Lower lobe of right lung (tissue), 2 donors: Measurements from ENCODE around the gene ASCC3. TPM values are rescaled to one million over a fixed set of nuclear protein-coding genes. Genes with fewer than 3 reads are reported as not detected.

Experiments used
- ATAC-seq, 2 donors: fragments of 200-7000 bp; cut with Tn5 transposase; one replicate each; pipeline ENCODE4 v1.9.1; 2020 to 2022; ENCODE audit warnings: mild to moderate bottlenecking in 2 of 2, moderate library complexity in 2 of 2
- DNase-seq: peaks from one replicate; pipeline ENCODE4 v3.0.0-alpha.2; 2020
- H3K27ac ChIP-seq: fragments of 200-600 bp; one replicate; pipeline ENCODE4 v1.8.0; 2022
- H3K27me3 ChIP-seq: fragments of 200-600 bp; one replicate; pipeline ENCODE4 v1.8.0; 2022; ENCODE audit warnings: low read depth
- H3K36me3 ChIP-seq: fragments of 200-600 bp; one replicate; pipeline ENCODE4 v1.8.0; 2022; ENCODE audit warnings: mild to moderate bottlenecking
- H3K4me1 ChIP-seq: fragments of 200-600 bp; one replicate; pipeline ENCODE4 v1.8.0; 2022
- H3K4me3 ChIP-seq: fragments of 200-600 bp; one replicate; pipeline ENCODE4 v1.8.0; 2022; ENCODE audit warnings: mild to moderate bottlenecking
- H3K9me3 ChIP-seq: fragments of 200-600 bp; one replicate; pipeline ENCODE4 v1.8.0; 2022
- intact Hi-C: fragments of 100-400 bp; cut with DNase I; formaldehyde crosslinking; loops from one replicate; pipeline ENCODE4 v1.11.0; 2022
- total RNA-seq: library from RNA; stranded (reverse); fragmentation: NEBNext Ultra II Directional; extraction: Animal tissue kit (Norgen Biotek cat#: 25700); gene quantifications from one replicate; pipeline ENCODE4 v1.2.1, GENCODE V29; 2021
- TF ChIP-seq, protein P1 (sequence below): fragments of 200-600 bp; IDR thresholded peaks from one replicate; pipeline ENCODE4 v1.8.0; 2022; ENCODE audit warnings: antibody characterized with exemption, mild to moderate bottlenecking
- donor health status: DM: no; HTN: yes; CAD: no; lungs with severe emphysema.

ASCC3 gene
- total RNA-seq, 1 donor from 2014 or later: 34.8 TPM

DNA sequence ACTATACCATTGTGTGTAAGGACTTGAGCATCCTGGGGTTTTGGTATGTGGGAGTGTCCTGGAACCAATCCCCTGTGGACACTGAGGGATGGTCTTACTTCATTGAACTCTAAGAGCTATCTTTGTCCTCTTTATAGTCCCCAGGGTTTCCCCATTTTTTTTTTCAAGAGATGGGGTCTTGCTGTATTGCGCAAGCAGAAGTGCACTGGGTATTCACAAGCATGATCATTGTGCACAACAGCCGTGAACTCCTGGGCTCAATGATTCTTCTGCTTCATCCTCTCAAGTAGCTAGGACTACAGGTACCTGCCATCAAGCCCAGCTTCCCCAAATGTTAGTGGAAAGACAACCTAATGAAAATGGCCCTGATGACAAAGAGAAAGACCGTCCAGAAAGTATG, 2.2 kb upstream of the ASCC3 start:
- no peaks in the 10 kb centered on the region for H3K27me3 ChIP-seq
- no peaks in the 10 kb centered on the region for H3K36me3 ChIP-seq
- no peak for DNase-seq
- H3K4me3 ChIP-seq: no peak overlapping the region
- no peaks in the 10 kb centered on the region for H3K9me3 ChIP-seq
- no peak for ATAC-seq
- peaks cover 25% of the 10 kb centered on the region for H3K4me1 ChIP-seq
- TF ChIP-seq, protein P1, sequence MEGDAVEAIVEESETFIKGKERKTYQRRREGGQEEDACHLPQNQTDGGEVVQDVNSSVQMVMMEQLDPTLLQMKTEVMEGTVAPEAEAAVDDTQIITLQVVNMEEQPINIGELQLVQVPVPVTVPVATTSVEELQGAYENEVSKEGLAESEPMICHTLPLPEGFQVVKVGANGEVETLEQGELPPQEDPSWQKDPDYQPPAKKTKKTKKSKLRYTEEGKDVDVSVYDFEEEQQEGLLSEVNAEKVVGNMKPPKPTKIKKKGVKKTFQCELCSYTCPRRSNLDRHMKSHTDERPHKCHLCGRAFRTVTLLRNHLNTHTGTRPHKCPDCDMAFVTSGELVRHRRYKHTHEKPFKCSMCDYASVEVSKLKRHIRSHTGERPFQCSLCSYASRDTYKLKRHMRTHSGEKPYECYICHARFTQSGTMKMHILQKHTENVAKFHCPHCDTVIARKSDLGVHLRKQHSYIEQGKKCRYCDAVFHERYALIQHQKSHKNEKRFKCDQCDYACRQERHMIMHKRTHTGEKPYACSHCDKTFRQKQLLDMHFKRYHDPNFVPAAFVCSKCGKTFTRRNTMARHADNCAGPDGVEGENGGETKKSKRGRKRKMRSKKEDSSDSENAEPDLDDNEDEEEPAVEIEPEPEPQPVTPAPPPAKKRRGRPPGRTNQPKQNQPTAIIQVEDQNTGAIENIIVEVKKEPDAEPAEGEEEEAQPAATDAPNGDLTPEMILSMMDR: no peak
- intact Hi-C loops: no loop called here
- H3K27ac ChIP-seq: no peak overlapping the region

DNA sequence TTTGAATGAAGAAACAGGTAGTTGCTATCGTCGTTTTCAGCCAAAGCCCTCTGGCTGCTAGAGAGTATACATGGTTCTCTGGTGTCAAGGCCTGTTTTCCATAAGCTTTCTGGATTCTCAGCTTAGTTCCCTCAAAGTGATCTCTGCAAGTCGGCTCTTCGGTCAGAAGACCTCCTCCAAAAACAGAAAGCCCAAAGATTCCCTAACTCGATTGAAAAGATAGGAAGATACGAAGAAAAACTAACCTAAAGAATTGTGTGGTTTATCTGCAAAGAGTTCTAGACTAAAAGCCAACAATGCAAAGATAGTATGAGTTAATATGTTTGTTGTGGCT, 545 bp upstream of the ASCC3 start:
- Histone ChIP-seq H3K4me3 (peak overlapping the region; percentile 84), H3K4me1 (peaks cover 34% of the 10 kb centered on the region), H3K27ac (peak overlapping the region; percentile 90), H3K27me3 (no peaks in the 10 kb centered on the region), H3K9me3 (no peaks in the 10 kb centered on the region), H3K36me3 (no peaks in the 10 kb centered on the region)
- intact Hi-C loops: no loop called here
- no peak for DNase-seq
- no peak for ATAC-seq
- TF ChIP-seq, protein P1: no peak

DNA sequence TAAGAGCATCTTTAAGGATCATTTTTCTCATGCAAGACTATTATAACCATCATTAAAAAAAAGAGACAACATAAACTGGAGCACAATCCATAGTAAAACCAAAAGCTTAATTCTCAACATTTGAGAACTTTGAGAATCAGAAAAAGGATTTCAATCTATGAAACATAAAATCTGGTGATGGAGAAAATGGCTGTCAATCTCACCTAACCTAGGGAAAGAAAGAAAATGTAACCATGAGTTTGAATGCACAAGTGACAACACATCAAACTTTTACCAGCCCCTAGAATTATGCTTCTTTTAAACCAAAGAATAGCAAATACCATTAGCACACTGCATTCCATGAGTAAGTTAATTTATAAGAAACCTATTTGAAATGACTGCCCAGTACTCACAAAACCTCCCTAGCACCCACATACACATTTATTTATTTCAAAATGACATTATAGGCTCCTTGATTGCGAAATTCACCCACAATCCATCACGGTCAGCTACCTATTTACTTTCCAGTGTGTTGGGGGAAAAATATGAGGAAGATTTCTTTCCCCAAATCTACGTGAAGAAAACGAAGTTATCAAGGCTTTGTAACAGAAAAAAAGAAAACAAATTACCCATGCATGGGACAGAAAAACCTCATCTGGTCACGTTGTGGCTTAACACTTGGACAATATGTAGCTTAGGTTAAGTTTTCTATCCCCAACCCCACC, 828 bp downstream of the ASCC3 start:
- peak overlapping the region; percentile 90 for H3K27ac ChIP-seq
- peak in 1 of 2 donors; percentile 23 for ATAC-seq
- H3K4me1 ChIP-seq: peaks cover 34% of the 10 kb centered on the region
- intact Hi-C loops: no loop called here
- H3K4me3 ChIP-seq: peak overlapping the region; percentile 84
- TF ChIP-seq, protein P1: no peak
- DNase-seq: no peak
- H3K27me3 ChIP-seq: no peaks in the 10 kb centered on the region
- no peaks in the 10 kb centered on the region for H3K9me3 ChIP-seq
- no peaks in the 10 kb centered on the region for H3K36me3 ChIP-seq

DNA sequence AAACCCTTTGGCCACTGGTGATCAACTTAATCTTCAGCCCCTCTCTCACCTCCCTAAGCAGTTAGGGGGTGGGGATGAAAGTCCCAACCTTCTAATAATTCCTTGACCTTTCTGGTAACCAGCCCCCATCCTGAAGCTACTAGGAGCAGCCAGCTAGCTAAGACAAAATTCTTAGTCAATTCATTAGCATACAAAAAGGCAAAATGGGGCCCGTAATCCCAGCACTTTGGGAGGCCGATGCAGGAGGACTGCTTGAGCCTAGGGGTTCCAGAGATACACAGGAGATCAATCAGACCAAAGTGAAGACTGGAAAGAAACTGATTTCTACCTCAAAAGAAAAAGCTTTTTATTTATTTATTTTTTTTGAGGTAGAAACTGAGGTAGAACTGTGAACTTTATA, 1.8 kb downstream of the ASCC3 start:
- Histone ChIP-seq H3K27ac (no peak overlapping the region), H3K27me3 (no peaks in the 10 kb centered on the region), H3K4me3 (no peak overlapping the region), H3K9me3 (no peaks in the 10 kb centered on the region), H3K36me3 (no peaks in the 10 kb centered on the region), H3K4me1 (peaks cover 34% of the 10 kb centered on the region)
- TF ChIP-seq, protein P1: no peak
- no peak for DNase-seq
- ATAC-seq: no peak
- intact Hi-C loops: no loop called here

DNA sequence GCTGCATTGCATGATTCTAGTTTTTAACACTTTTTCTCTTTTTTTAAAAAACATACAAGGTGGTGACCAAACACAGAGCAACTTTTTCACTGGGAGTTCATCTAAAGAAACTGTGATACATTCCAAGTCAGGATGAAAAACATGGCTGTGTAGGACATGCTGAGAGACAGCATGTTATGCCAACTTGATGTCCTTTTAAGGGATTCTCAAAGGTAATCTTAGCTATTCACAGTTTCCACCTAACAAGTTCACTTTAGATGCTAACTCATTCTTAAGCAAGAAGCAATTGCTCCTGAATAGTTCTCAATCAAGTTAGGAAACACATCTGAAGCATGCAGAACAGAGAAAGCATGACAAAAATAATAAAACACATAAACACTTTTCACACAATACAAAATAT, 3.3 kb downstream of the ASCC3 start:
- H3K9me3 ChIP-seq: no peaks in the 10 kb centered on the region
- no peaks in the 10 kb centered on the region for H3K36me3 ChIP-seq
- intact Hi-C loops: no loop called here
- TF ChIP-seq, protein P1: no peak
- no peaks in the 10 kb centered on the region for H3K27me3 ChIP-seq
- no peak overlapping the region for H3K27ac ChIP-seq
- no peak for DNase-seq
- H3K4me3 ChIP-seq: no peak overlapping the region
- no peak for ATAC-seq
- H3K4me1 ChIP-seq: peaks cover 34% of the 10 kb centered on the region
